Glomerular visceral epithelial cell (primary cell): Measurements from ENCODE around the gene RELN.

Source experiments
- DNase-seq: peaks from one replicate; pipeline ENCODE4 v3.0.0-alpha.2; 2016; ENCODE audit errors: extremely low spot score

RELN gene

GRCh38 chr7:103569621-103570305, 419.7 kb downstream of the RELN start:
- DNase-seq, result no peak

DNA sequence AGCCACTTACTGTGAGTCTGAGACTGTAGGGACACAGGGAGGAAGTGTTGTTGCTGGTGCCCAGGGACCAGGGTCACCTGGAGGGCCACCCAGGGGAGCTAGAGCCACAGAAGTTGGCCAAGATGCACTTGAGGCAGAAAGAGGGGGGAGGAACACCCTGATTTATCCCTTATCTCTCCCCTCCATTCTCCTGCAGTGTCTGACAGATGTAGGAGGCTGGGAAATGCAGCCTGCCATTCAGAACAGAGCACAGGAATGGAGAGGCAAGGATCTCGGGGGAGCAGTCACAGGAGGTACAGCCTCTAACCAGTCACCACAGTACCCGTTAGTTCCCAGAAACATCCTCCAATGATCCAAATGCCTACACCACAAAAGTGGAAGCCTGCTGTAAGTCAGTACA, 425.0 kb downstream of the RELN start:
- no peak for DNase-seq

GRCh38 chr7:103560136-103560535, 429.3 kb downstream of the RELN start:
- no peak for DNase-seq

- DNase-seq, result no peak
These were observed 438.4 kb downstream of the RELN start for GRCh38 chr7:103551016-103551415.

- DNase-seq, result no peak
These were observed 439.7 kb downstream of the RELN start for GRCh38 chr7:103549786-103550185.

DNA sequence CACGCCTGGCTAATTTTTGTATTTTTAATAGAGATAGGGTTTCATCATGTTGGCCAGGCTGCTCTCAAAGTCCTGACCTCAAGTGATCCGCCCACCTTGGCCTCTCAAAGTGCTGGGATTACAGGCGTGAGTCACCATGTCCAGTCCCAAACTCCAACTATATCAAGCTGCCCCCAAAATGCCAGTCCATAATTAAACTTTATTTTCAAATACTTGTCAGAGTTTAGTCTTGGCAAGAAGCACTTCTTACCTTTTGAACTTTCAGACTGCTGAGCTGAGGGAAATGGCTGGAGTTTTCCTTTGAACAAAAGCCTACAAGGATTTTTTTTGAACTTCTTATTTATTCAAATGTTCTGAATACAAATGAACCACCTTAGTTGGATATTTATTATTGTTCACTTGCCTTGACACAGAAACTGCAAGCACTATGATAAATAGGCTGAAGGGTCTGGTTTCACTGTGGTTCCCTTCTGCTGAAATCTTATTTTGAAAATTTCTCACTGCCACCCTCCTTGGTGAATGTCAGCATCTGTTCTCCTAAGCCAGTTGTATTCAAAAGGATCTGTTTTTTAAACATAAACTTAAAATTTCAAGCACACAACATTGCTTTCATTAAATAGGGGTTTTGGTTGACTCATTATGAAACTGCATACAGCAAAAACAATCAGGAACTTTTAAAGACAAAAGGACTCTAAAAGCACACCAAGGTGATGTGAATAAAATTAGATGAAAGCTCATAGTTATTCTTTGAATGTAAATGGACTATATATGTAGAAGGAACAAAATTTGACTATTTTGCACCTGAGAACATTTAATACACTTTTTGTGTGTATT, 441.8 kb downstream of the RELN start:
- no peak for DNase-seq

DNA sequence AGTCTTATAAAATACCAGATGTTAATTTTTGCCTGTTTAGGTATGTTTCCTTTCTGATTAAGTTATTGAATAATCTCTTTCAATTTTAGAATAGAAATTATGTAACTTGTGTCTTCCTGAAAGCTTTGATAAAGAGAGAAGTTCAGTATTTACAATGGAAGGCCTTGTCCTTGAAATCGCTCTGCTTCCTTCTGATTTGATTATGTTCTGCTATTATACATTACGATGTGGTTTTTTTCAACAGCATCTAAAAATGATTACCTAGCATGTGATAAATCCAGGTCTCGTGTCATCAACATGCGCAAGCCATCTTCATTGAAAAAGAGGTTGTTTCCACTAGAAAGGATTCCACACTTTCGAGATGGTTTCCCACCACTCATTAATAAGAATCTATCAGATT, 447.0 kb downstream of the RELN start:
- no peak for DNase-seq

DNA sequence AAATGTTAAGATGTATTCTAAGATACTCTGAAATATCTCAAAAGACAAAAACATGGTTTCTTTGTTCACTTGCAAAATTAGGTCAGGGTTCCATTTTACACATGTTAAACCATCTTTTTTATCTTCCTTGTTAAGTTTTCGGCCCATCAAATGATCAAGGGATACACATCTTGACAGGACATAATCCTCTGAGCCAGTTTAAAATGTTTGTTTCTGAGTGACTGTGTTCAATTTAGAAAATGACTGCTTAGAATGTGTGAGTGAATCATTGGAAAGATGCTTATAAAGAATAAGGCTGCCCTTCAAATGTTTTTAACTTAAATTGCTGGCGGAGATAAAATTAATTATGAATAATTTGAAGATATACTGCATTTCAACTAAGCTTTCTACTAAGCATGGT, 447.5 kb downstream of the RELN start:
- no peak for DNase-seq

DNA sequence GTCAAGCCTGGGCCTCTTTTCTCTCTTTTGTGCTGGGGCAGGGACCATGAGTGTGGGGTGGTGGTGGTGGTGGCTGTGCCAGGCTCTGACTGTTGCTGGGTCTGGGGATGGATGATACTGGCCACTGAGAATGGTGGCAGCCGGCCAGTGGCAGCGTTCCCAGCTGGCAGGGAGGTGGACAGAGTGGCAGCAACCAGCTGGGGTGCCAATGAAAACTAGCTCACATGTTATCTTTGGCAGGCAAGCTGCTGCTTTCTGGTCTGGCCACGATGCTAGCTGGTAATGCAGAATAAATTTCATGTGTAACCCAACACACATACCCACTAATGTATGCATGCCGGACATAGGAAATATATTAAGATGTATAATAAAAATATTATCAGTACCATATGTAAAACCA, 448.4 kb downstream of the RELN start:
- peak; percentile 2 for DNase-seq

- DNase-seq, result no peak
These were observed 449.1 kb downstream of the RELN start for GRCh38 chr7:103540338-103540737.

GRCh38 chr7:103539875-103540274, 449.6 kb downstream of the RELN start:
- no peak for DNase-seq

GRCh38 chr7:103538964-103539709, 450.3 kb downstream of the RELN start:
- no peak for DNase-seq

- DNase-seq, result no peak
These were observed 455.7 kb downstream of the RELN start for GRCh38 chr7:103533761-103534160.

- DNase-seq, result no peak
These were observed 456.5 kb downstream of the RELN start for GRCh38 chr7:103532955-103533354.

- DNase-seq, result no peak
These were observed 461.3 kb downstream of the RELN start for GRCh38 chr7:103528152-103528551.

DNA sequence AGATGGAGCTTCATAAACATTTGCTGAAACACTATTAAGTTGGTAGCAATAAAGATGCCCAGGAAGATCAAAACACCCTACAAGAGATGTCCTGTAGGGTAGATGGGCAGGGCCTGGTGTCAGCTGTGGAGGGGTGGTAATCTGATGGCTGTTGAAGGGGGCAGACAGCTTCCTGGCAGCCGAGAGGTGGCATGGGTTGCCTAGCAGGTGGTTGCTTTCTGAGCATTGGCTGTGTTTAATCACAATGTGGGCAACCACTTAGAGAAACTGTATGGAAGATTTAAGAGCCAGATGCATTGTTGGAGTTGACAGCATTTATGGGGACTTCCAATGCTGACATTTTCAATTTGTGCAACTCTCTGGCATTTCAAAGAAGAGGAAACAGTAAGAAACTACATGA, 463.5 kb downstream of the RELN start:
- DNase-seq, result no peak

- DNase-seq, result peak; percentile 3
These were observed 465.2 kb downstream of the RELN start for GRCh38 chr7:103524042-103524907.

DNA sequence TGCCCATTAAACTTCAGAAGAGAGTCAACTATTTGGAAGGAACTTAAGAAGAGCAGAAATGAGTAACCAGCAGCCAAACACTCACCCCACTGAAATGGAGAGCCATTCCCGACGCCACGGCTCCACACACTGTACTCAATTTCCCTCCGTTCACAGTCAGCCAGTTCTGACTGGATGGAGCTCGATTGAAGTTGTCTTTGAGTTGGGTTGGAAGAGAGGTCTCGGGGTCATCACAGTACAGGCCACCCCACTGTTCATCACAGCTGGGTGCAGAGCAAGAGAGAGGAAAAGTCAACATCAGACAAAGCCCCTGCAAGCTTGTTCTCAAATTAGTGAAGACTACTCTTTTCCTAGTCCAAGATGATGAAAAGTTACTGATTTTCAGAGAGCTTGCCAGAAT, 467.5 kb downstream of the RELN start:
- DNase-seq, result no peak

DNA sequence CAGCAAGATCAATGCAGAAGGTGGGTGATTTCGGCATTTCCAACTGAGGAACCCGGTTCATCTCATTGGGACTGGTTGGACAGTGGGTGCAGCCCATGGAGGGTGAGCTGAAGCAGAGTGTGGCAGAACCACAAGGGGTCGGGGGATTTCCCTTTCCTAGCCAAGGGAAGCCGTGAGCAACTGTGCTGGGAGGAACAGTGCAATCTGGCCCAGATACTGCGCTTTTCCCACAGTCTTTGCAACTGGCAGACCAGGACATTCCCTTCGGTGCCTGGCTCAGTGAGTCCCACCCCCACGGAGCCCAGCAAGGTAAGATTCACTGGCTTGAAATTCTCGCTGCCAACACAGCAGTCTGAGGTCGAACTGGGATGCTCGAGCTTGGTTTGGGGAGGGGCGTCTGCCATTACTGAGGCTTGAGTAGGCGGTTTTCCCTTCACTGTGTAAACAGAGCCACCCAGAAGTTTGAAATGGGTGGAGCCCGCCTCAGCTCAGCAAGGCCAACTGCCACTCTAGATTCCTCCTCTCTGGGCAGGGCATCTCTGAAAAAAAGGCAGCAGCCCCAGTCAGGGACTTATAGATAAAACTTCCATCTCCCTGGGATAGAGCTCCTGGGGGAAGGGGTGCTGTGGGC, 484.8 kb downstream of the RELN start:
- no peak for DNase-seq

GRCh38 chr7:103501206-103501605, 488.3 kb downstream of the RELN start:
- DNase-seq, result no peak

DNA sequence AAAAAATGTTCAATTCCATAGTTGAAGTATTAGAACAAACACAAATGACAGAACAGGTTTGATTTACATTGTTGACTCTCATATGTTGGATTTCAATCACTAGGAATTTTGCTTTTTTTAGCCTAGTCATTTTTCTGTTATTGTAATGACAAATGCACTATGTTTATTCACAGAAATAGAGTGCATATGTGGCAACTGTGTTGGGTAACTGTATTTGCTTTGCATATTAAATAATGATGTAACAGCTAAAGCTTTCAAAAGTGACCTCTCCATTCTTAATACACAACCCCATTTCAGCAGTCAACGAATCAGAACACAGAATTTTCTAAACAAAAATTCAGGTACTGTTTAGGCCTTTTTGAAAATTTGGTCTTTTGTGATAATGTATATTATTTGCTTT, 489.5 kb downstream of the RELN start:
- no peak for DNase-seq
